Adrenal gland (tissue), 12 donors: ENCODE measurements around the gene FOXQ1. TPM values are rescaled to one million over a fixed set of nuclear protein-coding genes. Genes with fewer than 3 reads are reported as not detected.

ENCODE experiments used
- DNase-seq, 7 donors: peaks; one replicate each; pipeline ENCODE4 v3.0.0-alpha.2; 2019 to 2020
- H3K27ac ChIP-seq, 5 donors: fragments of 200-600 bp; sonication (generic) in 4 of 5; 1 replicate in 3 of 5; 2 replicates in 2 of 5; pipeline versions ENCODE4 v1.5.1 to v1.8.0; 2016 to 2020; ENCODE audit warnings: mild to moderate bottlenecking in 1 of 5
- H3K27me3 ChIP-seq: fragments of 200-600 bp; 2 replicates; pipeline ENCODE4 v1.8.0; 2021
- H3K36me3 ChIP-seq, 2 donors: fragments of 200-600 bp; replicated peaks in 1 of 2; 1 replicate in 1 of 2; 2 replicates in 1 of 2; pipeline versions ENCODE4 v1.5.1 to v1.8.0; 2018 to 2022
- H3K4me1 ChIP-seq, 2 donors: fragments of 200-600 bp; replicated peaks in 1 of 2; 1 replicate in 1 of 2; 2 replicates in 1 of 2; pipeline versions ENCODE4 v1.5.1 to v1.8.0; 2018 to 2021
- H3K4me3 ChIP-seq, 4 donors: fragments of 200-600 bp; sonication (generic) in 3 of 4; one replicate each; pipeline ENCODE4 v1.5.1; 2016 to 2018
- H3K9me3 ChIP-seq, 3 donors: fragments of 200-600 bp; sonication (generic) in 1 of 3; replicated peaks in 1 of 3; 1 replicate in 2 of 3; 2 replicates in 1 of 3; pipeline versions ENCODE4 v1.5.1 to v1.8.0; 2016 to 2021
- POLR2A ChIP-seq, 2 donors: fragments of 450-650 bp; IDR thresholded peaks; one replicate each; pipeline ENCODE4 v1.6.1; 2017; ENCODE audit warnings: antibody characterized with exemption in 2 of 2, mild to moderate bottlenecking in 2 of 2, moderate library complexity in 1 of 2
- WGBS, 4 donors: extraction: QIAGEN DNeasy Blood & Tissue Kit in 2 of 4; methylation state at CpG; one replicate each; pipeline versions ENCODE4 v1.1.5 to v1.1.7; 2013 to 2017; 5-methylcytosine and 5-hydroxymethylcytosine counted together
- intact Hi-C, 2 donors: fragments of 100-400 bp; cut with DNase I; formaldehyde crosslinking; loops; one replicate each; pipeline versions ENCODE4 v1.14.1 to v1.15.0; 2022 to 2023
- polyA plus RNA-seq, 3 donors: library from polyadenylated mRNA; stranded (reverse); fragments of 200-250 nt in 2 of 3; fragments of 350-450 nt in 1 of 3; fragmentation: Illumina TruSeq in 1 of 3; extraction: RNeasy Lipid Tissue Mini Kit (QIAGEN cat#74804) in 1 of 3; gene quantifications; one replicate each; pipeline ENCODE4 v1.2.3, GENCODE V29; 2013 to 2014
- total RNA-seq, 9 donors: library from RNA; depleted of rRNA in 4 of 9; stranded (reverse); fragments of >200 nt in 4 of 9; fragments of 120-200 nt in 1 of 9; fragmentation: NEBNext Ultra II Directional in 1 of 9; extraction: Animal tissue kit (Norgen Biotek cat#: 25700) in 1 of 9; gene quantifications; one replicate each; pipeline versions ENCODE4 v1.1.0 to v1.2.4, GENCODE V29; 2013 to 2023
- TF ChIP-seq, protein P1 (sequence below), 6 experiments: fragments of 450-650 bp in 4 of 6; fragments of 200-600 bp in 2 of 6; sonication (generic) in 1 of 6; IDR thresholded peaks; 1 replicate in 5 of 6; 2 replicates in 1 of 6; pipeline versions ENCODE4 v1.5.1 to v1.8.0; 2016 to 2021; ENCODE audit warnings: antibody characterized with exemption in 6 of 6, mild to moderate bottlenecking in 2 of 6, moderate library complexity in 1 of 6
- donor health status: healthy with polysubstance abuse.
- donor health status: Bipolar disorder and iron deficiency.
- donor health status: DM: yes; HTN: yes; CAD: no.
- donor health status: DM: no; HTN: no; CAD: no.
- donor health status: DM: no; HTN: no; CAD: no.
- donor health status: DM: yes; HTN: yes; CAD: no.

The FOXQ1 gene
- total and polyA plus RNA-seq, 12 donors, result 0.05 to 0.24 (median 0.11) TPM; not detected in 9

DNA sequence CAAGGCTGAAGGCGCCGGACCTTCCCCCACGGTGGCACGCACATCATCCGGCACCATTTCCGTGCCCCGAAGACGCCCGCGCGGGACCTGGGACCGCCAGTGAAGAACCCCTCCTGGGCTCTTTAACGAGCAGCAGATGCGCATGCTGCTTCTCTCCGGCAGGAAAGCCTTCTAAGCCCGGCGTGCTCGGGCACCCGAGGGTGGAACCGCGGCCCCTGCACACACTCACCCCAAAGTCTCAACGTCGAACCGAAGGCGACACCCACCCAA, 240 bp downstream of the FOXQ1 start:
- Histone ChIP-seq H3K27me3 (peaks cover 72% of the 10 kb centered on the region), H3K9me3 (no peaks in the 10 kb centered on the region), H3K27ac (no peak overlapping the region), H3K4me1 (peaks cover 5 to 8% of the 10 kb centered on the region in 2 donors), H3K36me3 (no peaks in the 10 kb centered on the region), H3K4me3 (peak overlapping the region in 1 of 4 donors; percentile 37)
- DNase-seq, result no peak
- intact Hi-C loops, result no loop called here
- TF ChIP-seq, protein P1, sequence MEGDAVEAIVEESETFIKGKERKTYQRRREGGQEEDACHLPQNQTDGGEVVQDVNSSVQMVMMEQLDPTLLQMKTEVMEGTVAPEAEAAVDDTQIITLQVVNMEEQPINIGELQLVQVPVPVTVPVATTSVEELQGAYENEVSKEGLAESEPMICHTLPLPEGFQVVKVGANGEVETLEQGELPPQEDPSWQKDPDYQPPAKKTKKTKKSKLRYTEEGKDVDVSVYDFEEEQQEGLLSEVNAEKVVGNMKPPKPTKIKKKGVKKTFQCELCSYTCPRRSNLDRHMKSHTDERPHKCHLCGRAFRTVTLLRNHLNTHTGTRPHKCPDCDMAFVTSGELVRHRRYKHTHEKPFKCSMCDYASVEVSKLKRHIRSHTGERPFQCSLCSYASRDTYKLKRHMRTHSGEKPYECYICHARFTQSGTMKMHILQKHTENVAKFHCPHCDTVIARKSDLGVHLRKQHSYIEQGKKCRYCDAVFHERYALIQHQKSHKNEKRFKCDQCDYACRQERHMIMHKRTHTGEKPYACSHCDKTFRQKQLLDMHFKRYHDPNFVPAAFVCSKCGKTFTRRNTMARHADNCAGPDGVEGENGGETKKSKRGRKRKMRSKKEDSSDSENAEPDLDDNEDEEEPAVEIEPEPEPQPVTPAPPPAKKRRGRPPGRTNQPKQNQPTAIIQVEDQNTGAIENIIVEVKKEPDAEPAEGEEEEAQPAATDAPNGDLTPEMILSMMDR (IDR thresholded peaks at IDR 0.05), result no peak
- TF ChIP-seq POLR2A (IDR thresholded peaks at IDR 0.05), result no peak
- WGBS, 4 donors, result 0 to 2% (median 1%) methylated on average over 3 to 25 of the region's 25 CpGs

GRCh38 chr6:1312473-1313367, 822 bp downstream of the FOXQ1 start:
- peak overlapping the region in 1 of 4 donors; percentile 11 for H3K4me3 ChIP-seq
- no peaks in the 10 kb centered on the region for H3K36me3 ChIP-seq
- H3K27ac ChIP-seq, result no peak overlapping the region
- H3K9me3 ChIP-seq, result no peaks in the 10 kb centered on the region
- no peak for DNase-seq
- H3K27me3 ChIP-seq, result peaks cover 72% of the 10 kb centered on the region
- TF ChIP-seq POLR2A (IDR thresholded peaks at IDR 0.05), result no peak
- TF ChIP-seq, protein P1 (IDR thresholded peaks at IDR 0.05), result no peak
- 1 to 4% (median 3%) methylated on average over 4 to 109 of the region's 109 CpGs for WGBS, 4 donors
- intact Hi-C loops, result no loop called here
- H3K4me1 ChIP-seq, result peaks cover 5 to 8% of the 10 kb centered on the region in 2 donors

- 1 to 2% methylated on average over 50 to 64 of the region's 64 CpGs; no CpG with 5 or more reads in 2 of the 4 donors for WGBS, 4 donors
- intact Hi-C loops, result no loop called here
- H3K36me3 ChIP-seq, result no peaks in the 10 kb centered on the region
- no peaks in the 10 kb centered on the region for H3K9me3 ChIP-seq
- peaks cover 5 to 8% of the 10 kb centered on the region in 2 donors for H3K4me1 ChIP-seq
- no peak for DNase-seq
- H3K4me3 ChIP-seq, result no peak overlapping the region
- H3K27me3 ChIP-seq, result peaks cover 72% of the 10 kb centered on the region
- TF ChIP-seq, protein P1 (IDR thresholded peaks at IDR 0.05), result no peak
- TF ChIP-seq POLR2A (IDR thresholded peaks at IDR 0.05), result no peak
- no peak overlapping the region for H3K27ac ChIP-seq
These were observed 1.5 kb downstream of the FOXQ1 start for GRCh38 chr6:1313384-1313766.

DNA sequence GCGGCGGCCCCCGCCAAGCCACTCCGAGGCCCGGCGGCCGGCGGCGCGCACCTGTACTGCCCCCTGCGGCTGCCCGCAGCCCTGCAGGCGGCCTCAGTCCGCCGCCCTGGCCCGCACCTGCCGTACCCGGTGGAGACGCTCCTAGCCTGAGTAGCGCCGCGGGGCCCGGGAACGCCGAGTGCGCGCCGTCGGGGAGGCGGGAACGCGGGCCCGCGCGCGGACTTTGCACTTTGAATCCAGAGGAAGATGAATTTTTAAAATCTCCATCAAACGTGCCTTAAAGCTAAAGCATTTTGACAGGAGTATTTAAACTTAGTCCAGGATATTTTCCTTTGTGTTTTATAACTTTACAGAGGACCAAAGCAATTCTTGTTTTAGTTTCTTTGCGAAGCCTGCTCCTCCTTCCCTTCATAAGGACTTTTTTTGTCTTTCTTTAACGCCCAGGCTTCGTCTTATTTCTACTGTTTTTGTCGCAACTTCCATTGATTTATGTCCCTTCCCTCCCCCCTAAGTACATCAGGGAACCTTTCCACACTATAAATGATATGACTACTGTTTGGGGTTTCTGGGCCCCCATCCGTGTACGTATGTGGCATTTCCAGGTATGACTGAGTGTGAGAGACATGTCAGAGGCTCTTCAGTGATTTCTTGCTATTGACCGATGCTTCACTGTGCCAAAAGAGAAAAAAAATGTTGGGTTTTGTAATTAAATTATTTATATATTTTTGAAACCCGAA, 2.0 kb downstream of the FOXQ1 start:
- H3K4me3 ChIP-seq, result no peak overlapping the region
- intact Hi-C loops, result no loop called here
- no peak for TF ChIP-seq POLR2A (IDR thresholded peaks at IDR 0.05)
- TF ChIP-seq, protein P1 (IDR thresholded peaks at IDR 0.05), result no peak
- peaks cover 5 to 8% of the 10 kb centered on the region in 2 donors for H3K4me1 ChIP-seq
- no peak overlapping the region for H3K27ac ChIP-seq
- H3K36me3 ChIP-seq, result no peaks in the 10 kb centered on the region
- WGBS, 4 donors, result 5 to 10% (median 8%) methylated on average over 16 to 45 of the region's 45 CpGs
- no peak for DNase-seq
- no peaks in the 10 kb centered on the region for H3K9me3 ChIP-seq
- H3K27me3 ChIP-seq, result peaks cover 67% of the 10 kb centered on the region
